SU-DHL-6 (cell line): Measurements from ENCODE around the gene GAREM1.

ENCODE experiments used
- CTCF ChIP-seq: fragments of 200-600 bp; sonication (generic); IDR thresholded peaks from one replicate; pipeline ENCODE4 v1.5.1; 2017; ENCODE audit warnings: antibody characterized with exemption, mild to moderate bottlenecking, low read length, moderate library complexity; ENCODE audit not compliant: insufficient read depth, poor library complexity, severe bottlenecking
- EZH2phosphoT487 ChIP-seq: fragments of 200-600 bp; sonication (generic), shearing (Covaris generic); conservative IDR thresholded peaks from 2 replicates; pipeline ENCODE4 v1.6.1; 2018; ENCODE audit warnings: mild to moderate bottlenecking, antibody characterized with exemption, low read length, moderate library complexity, mixed read lengths

GRCh38 chr18:32478317-32478716, 7.6 kb upstream of the GAREM1 start:
- TF ChIP-seq CTCF (no peak), EZH2phosphoT487 (no peak)
